ENCODE data around the gene TMEM184B.

TMEM184B gene

GRCh38 chr22:38272373-38273134 lies at the start of gene TMEM184B:
TMEM184B (minus strand) TSS chr22:38273010; CDS start chr22:38247961, 25,049 bp downstream.
- peaks cover 50% of the 10 kb centered on the region for H3K79me2 ChIP-seq (ENCODE audit: control insufficient read depth, insufficient read depth, low read length, unreplicated experiment)
- H3K27ac ChIP-seq (ENCODE audit: low read depth, low read length) = peak within 1 kb of the TSS; percentile 28; the same call in 1 of the 2 replicates
- H2AFZ ChIP-seq (ENCODE audit: low read length, unreplicated experiment) = peak within 1 kb of the TSS; percentile 96
- H3K4me3 ChIP-seq (ENCODE audit: low read depth, low read length) = peak within 1 kb of the TSS; percentile 94
- no peaks in the 10 kb centered on the region for H3K36me3 ChIP-seq (ENCODE audit: insufficient read depth, low read length)
- H3K4me1 ChIP-seq (ENCODE audit: control insufficient read depth, insufficient read depth, low read length, unreplicated experiment) = peaks cover 19% of the 10 kb centered on the region
- H3K27me3 ChIP-seq (ENCODE audit: insufficient read depth, low read length) = no peaks in the 10 kb centered on the region

- Histone ChIP-seq H3K4me3 (ENCODE audit: low read depth, low read length) (no peak overlapping the region), H3K27me3 (ENCODE audit: insufficient read depth, low read length) (no peaks in the 10 kb centered on the region), H3K4me1 (ENCODE audit: control insufficient read depth, insufficient read depth, low read length, unreplicated experiment) (peaks cover 11% of the 10 kb centered on the region), H2AFZ (ENCODE audit: low read length, unreplicated experiment) (no peak overlapping the region), H3K79me2 (ENCODE audit: control insufficient read depth, insufficient read depth, low read length, unreplicated experiment) (peaks cover 12% of the 10 kb centered on the region), H3K36me3 (ENCODE audit: insufficient read depth, low read length) (no peaks in the 10 kb centered on the region), H3K27ac (ENCODE audit: low read depth, low read length) (no peak overlapping the region)
These were observed 48.0 kb upstream of the TMEM184B start for GRCh38 chr22:38320605-38321402.

- Histone ChIP-seq H3K36me3 (ENCODE audit: insufficient read depth, low read length) (no peaks in the 10 kb centered on the region), H3K27me3 (ENCODE audit: insufficient read depth, low read length) (no peaks in the 10 kb centered on the region), H3K27ac (ENCODE audit: low read depth, low read length) (peak overlapping the region; percentile 86), H3K79me2 (ENCODE audit: control insufficient read depth, insufficient read depth, low read length, unreplicated experiment) (peaks cover 29% of the 10 kb centered on the region), H3K4me1 (ENCODE audit: control insufficient read depth, insufficient read depth, low read length, unreplicated experiment) (peaks cover 22% of the 10 kb centered on the region), H2AFZ (ENCODE audit: low read length, unreplicated experiment) (no peak overlapping the region), H3K4me3 (ENCODE audit: low read depth, low read length) (no peak overlapping the region)
These were observed 46.3 kb upstream of the TMEM184B start for GRCh38 chr22:38318792-38319773.

- peaks cover 30% of the 10 kb centered on the region for H3K4me1 ChIP-seq (ENCODE audit: control insufficient read depth, insufficient read depth, low read length, unreplicated experiment)
- H2AFZ ChIP-seq (ENCODE audit: low read length, unreplicated experiment) = no peak overlapping the region
- peak overlapping the region; percentile 71 for H3K4me3 ChIP-seq (ENCODE audit: low read depth, low read length)
- peaks cover 38% of the 10 kb centered on the region for H3K79me2 ChIP-seq (ENCODE audit: control insufficient read depth, insufficient read depth, low read length, unreplicated experiment)
- no peaks in the 10 kb centered on the region for H3K27me3 ChIP-seq (ENCODE audit: insufficient read depth, low read length)
- peak overlapping the region; percentile 86 for H3K27ac ChIP-seq (ENCODE audit: low read depth, low read length)
- no peaks in the 10 kb centered on the region for H3K36me3 ChIP-seq (ENCODE audit: insufficient read depth, low read length)
These were observed 45.3 kb upstream of the TMEM184B start for GRCh38 chr22:38317995-38318715.

GRCh38 chr22:38317122-38317994 lies 44.5 kb upstream of the TMEM184B start, which contains the start of gene CSNK1E:
CSNK1E (minus strand) TSS chr22:38317433; CDS start chr22:38314157, 3,276 bp downstream.
- Histone ChIP-seq H3K4me1 (ENCODE audit: control insufficient read depth, insufficient read depth, low read length, unreplicated experiment) (peaks cover 38% of the 10 kb centered on the region), H3K36me3 (ENCODE audit: insufficient read depth, low read length) (peaks cover 7% of the 10 kb centered on the region; the same call in 1 of the 2 replicates), H3K79me2 (ENCODE audit: control insufficient read depth, insufficient read depth, low read length, unreplicated experiment) (peaks cover 46% of the 10 kb centered on the region), H3K27ac (ENCODE audit: low read depth, low read length) (peak within 1 kb of the TSS; percentile 98), H3K4me3 (ENCODE audit: low read depth, low read length) (peak within 1 kb of the TSS; percentile 94), H2AFZ (ENCODE audit: low read length, unreplicated experiment) (peak within 1 kb of the TSS; percentile 42), H3K27me3 (ENCODE audit: insufficient read depth, low read length) (no peaks in the 10 kb centered on the region)

GRCh38 chr22:38316364-38317121 lies 43.7 kb upstream of the TMEM184B start:
- no peak overlapping the region for H2AFZ ChIP-seq (ENCODE audit: low read length, unreplicated experiment)
- H3K36me3 ChIP-seq (ENCODE audit: insufficient read depth, low read length) = peaks cover 10% of the 10 kb centered on the region; the same call in 1 of the 2 replicates
- H3K27me3 ChIP-seq (ENCODE audit: insufficient read depth, low read length) = no peaks in the 10 kb centered on the region
- peak overlapping the region; percentile 98 for H3K27ac ChIP-seq (ENCODE audit: low read depth, low read length)
- peak overlapping the region; percentile 94 for H3K4me3 ChIP-seq (ENCODE audit: low read depth, low read length)
- peaks cover 53% of the 10 kb centered on the region for H3K79me2 ChIP-seq (ENCODE audit: control insufficient read depth, insufficient read depth, low read length, unreplicated experiment)
- peaks cover 44% of the 10 kb centered on the region for H3K4me1 ChIP-seq (ENCODE audit: control insufficient read depth, insufficient read depth, low read length, unreplicated experiment)

- Histone ChIP-seq H3K79me2 (ENCODE audit: control insufficient read depth, insufficient read depth, low read length, unreplicated experiment) (peaks cover 60% of the 10 kb centered on the region), H3K4me3 (ENCODE audit: low read depth, low read length) (peak overlapping the region; percentile 94), H3K4me1 (ENCODE audit: control insufficient read depth, insufficient read depth, low read length, unreplicated experiment) (peaks cover 50% of the 10 kb centered on the region), H3K27ac (ENCODE audit: low read depth, low read length) (peak overlapping the region; percentile 98), H2AFZ (ENCODE audit: low read length, unreplicated experiment) (no peak overlapping the region), H3K27me3 (ENCODE audit: insufficient read depth, low read length) (no peaks in the 10 kb centered on the region), H3K36me3 (ENCODE audit: insufficient read depth, low read length) (peaks cover 10% of the 10 kb centered on the region; the same call in 1 of the 2 replicates)
These were observed 43.1 kb upstream of the TMEM184B start for GRCh38 chr22:38315823-38316363.

- Histone ChIP-seq H3K36me3 (ENCODE audit: insufficient read depth, low read length) (peaks cover 10% of the 10 kb centered on the region; the same call in 1 of the 2 replicates), H3K79me2 (ENCODE audit: control insufficient read depth, insufficient read depth, low read length, unreplicated experiment) (peaks cover 67% of the 10 kb centered on the region), H3K27ac (ENCODE audit: low read depth, low read length) (peak overlapping the region; percentile 98), H3K4me1 (ENCODE audit: control insufficient read depth, insufficient read depth, low read length, unreplicated experiment) (peaks cover 57% of the 10 kb centered on the region), H3K27me3 (ENCODE audit: insufficient read depth, low read length) (no peaks in the 10 kb centered on the region), H3K4me3 (ENCODE audit: low read depth, low read length) (peak overlapping the region; percentile 94), H2AFZ (ENCODE audit: low read length, unreplicated experiment) (no peak overlapping the region)
These were observed 42.4 kb upstream of the TMEM184B start for GRCh38 chr22:38314933-38315822.

All from ACC112 (cell line).